HCT116 (cell line): Measurements from ENCODE around the gene QPCTL.

Source experiments
- ATF3 ChIP-seq: IDR thresholded peaks from 2 replicates; pipeline ENCODE4 v1.6.1; 2012
- CBX3 ChIP-seq: IDR thresholded peaks from 2 replicates; pipeline ENCODE4 v1.6.1; 2012; ENCODE audit warnings: low read depth
- CEBPB ChIP-seq: IDR thresholded peaks from 2 replicates; pipeline ENCODE4 v1.6.1; 2012; ENCODE audit warnings: low read depth
- CTCF ChIP-seq, 3 experiments: fragments of 200-600 bp in 1 of 3; sonication (generic) in 1 of 3; IDR thresholded peaks in 2 of 3; conservative IDR thresholded peaks in 1 of 3; 2 replicates each; pipeline ENCODE4 v1.5.1; 2012 to 2017; ENCODE audit warnings: low read depth in 2 of 3, low read length in 2 of 3, antibody characterized with exemption in 1 of 3, borderline replicate concordance in 1 of 3, control low read depth in 1 of 3, mild to moderate bottlenecking in 1 of 3, mixed read lengths in 1 of 3, mixed run types in 1 of 3, moderate library complexity in 1 of 3; ENCODE audit not compliant: insufficient read depth in 1 of 3
- EZH2 ChIP-seq: fragments of 200-600 bp; sonication (generic); IDR thresholded peaks from 2 replicates; pipeline ENCODE4 v1.6.1; 2017; ENCODE audit warnings: antibody characterized with exemption, mixed run types
- MAX ChIP-seq: IDR thresholded peaks from 2 replicates; pipeline ENCODE4 v1.6.1; 2012
- POLR2A ChIP-seq: IDR thresholded peaks from 2 replicates; pipeline ENCODE4 v1.7.0; 2011; ENCODE audit warnings: borderline replicate concordance; ENCODE audit not compliant: insufficient read depth, insufficient read length; ENCODE audit errors: extremely low read depth
- POLR2AphosphoS5 ChIP-seq: IDR thresholded peaks from 2 replicates; pipeline ENCODE4 v1.6.1; 2011; ENCODE audit warnings: mild to moderate bottlenecking, low read depth, low read length, moderate library complexity
- TCF7L2 ChIP-seq: IDR thresholded peaks from 2 replicates; pipeline ENCODE4 v1.7.0; 2011; ENCODE audit warnings: borderline replicate concordance, inconsistent platforms; ENCODE audit not compliant: insufficient read depth, insufficient read length; ENCODE audit errors: extremely low read depth
- ZBTB33 ChIP-seq: IDR thresholded peaks from 2 replicates; pipeline ENCODE4 v1.6.1; 2011; ENCODE audit warnings: mild to moderate bottlenecking, low read length, moderate library complexity; ENCODE audit not compliant: insufficient replicate concordance; ENCODE audit errors: extremely low read depth

GRCh38 chr19:45701676-45702075 lies 9.2 kb downstream of the QPCTL start:
- TF ChIP-seq TCF7L2: no peak
- TF ChIP-seq CTCF (IDR thresholded peaks at IDR 0.05 in 2 of 3, conservative IDR thresholded peaks at IDR 0.05 in 1 of 3; ENCODE audit: borderline replicate concordance in 1 of 3, insufficient read depth in 1 of 3, low read depth in 2 of 3, low read length in 2 of 3): no peak
- no peak for TF ChIP-seq MAX
- no peak for TF ChIP-seq EZH2
- no peak for TF ChIP-seq POLR2A
- no peak for TF ChIP-seq CBX3
- TF ChIP-seq POLR2AphosphoS5: no peak
- no peak for TF ChIP-seq ZBTB33
- TF ChIP-seq CEBPB: no peak
- no peak for TF ChIP-seq ATF3
